GM21515 (cell line): ENCODE data around the gene EPS8L2.

ENCODE experiments used
- ATAC-seq: cut with Tn5 transposase; IDR thresholded peaks from one replicate; pipeline ENCODE4 v1.9.1; 2021; ENCODE audit not compliant: unreplicated experiment

The EPS8L2 gene

GRCh38 chr11:748007-748359 lies 42.0 kb downstream of the EPS8L2 start:
- peak; percentile 6 for ATAC-seq

- ATAC-seq = no peak
Observed at GRCh38 chr11:749731-750130, 43.7 kb downstream of the EPS8L2 start.

- no peak for ATAC-seq
Observed at GRCh38 chr11:760236-760635, 54.2 kb downstream of the EPS8L2 start.

- no peak for ATAC-seq
Observed at GRCh38 chr11:761526-762108, 55.6 kb downstream of the EPS8L2 start.

GRCh38 chr11:762421-763072 lies 56.5 kb downstream of the EPS8L2 start:
- no peak for ATAC-seq

- no peak for ATAC-seq
Observed at GRCh38 chr11:763073-763463, 57.0 kb downstream of the EPS8L2 start.

GRCh38 chr11:763549-764321 lies 57.7 kb downstream of the EPS8L2 start:
- ATAC-seq = no peak

GRCh38 chr11:764322-765024 lies 58.4 kb downstream of the EPS8L2 start:
- ATAC-seq = no peak

- ATAC-seq = no peak
Observed at GRCh38 chr11:765025-765801, 59.2 kb downstream of the EPS8L2 start.

GRCh38 chr11:765802-766091 lies 59.7 kb downstream of the EPS8L2 start:
- ATAC-seq = no peak

- no peak for ATAC-seq
Observed at GRCh38 chr11:766106-766935, 60.3 kb downstream of the EPS8L2 start.

GRCh38 chr11:766936-767210 lies 60.8 kb downstream of the EPS8L2 start:
- ATAC-seq = no peak

- no peak for ATAC-seq
Observed at GRCh38 chr11:767238-767637, 61.2 kb downstream of the EPS8L2 start.

- ATAC-seq = no peak
Observed at GRCh38 chr11:769887-770641, 64.0 kb downstream of the EPS8L2 start.

GRCh38 chr11:770642-771616 lies 64.9 kb downstream of the EPS8L2 start:
- ATAC-seq = no peak

- ATAC-seq = no peak
Observed at GRCh38 chr11:771617-772204, 65.7 kb downstream of the EPS8L2 start.

- no peak for ATAC-seq
Observed at GRCh38 chr11:772429-773390, 66.7 kb downstream of the EPS8L2 start.
